H1 (cell line): ENCODE measurements around the gene CEBPB. TPM values are rescaled to one million over a fixed set of nuclear protein-coding genes. Genes with fewer than 3 reads are reported as not detected.
"Not testable (repeated sequence)": the region's sequence is repeated elsewhere in the genome, so short reads cannot be mapped to it uniquely, and the experiment has no call there.

Experiments used
- CTCF ChIA-PET: fragments of 300-600 bp; sonication (Branson Sonifier 250); formaldehyde crosslinking; loops from one replicate; lab custom pipeline; 2021; ENCODE audit not compliant: partially characterized antibody; lab: Charles Lee
- POLR2A ChIA-PET: fragments of 300-600 bp; sonication (Branson Sonifier 250); formaldehyde crosslinking; loops from one replicate; lab custom pipeline; 2021; ENCODE audit warnings: inconsistent platforms; ENCODE audit not compliant: partially characterized antibody; lab: Charles Lee
- DNase-seq, 2 experiments: peaks; one replicate each; pipeline versions ENCODE4 v3.0.0 to v3.0.0-alpha.2; 2010 to 2022; ENCODE audit warnings: low spot score in 2 of 2, low read depth in 1 of 2, mixed read lengths in 1 of 2
- FAIRE-seq: peaks from 2 replicates; lab custom pipeline; 2011; peaks lifted over from hg19 to GRCh38; lab: Jason Lieb, UNC
- H2AFZ ChIP-seq: 2 replicates; pipeline ENCODE4 v1.8.1; 2012; ENCODE audit warnings: low read length, inconsistent platforms
- H2AK5ac ChIP-seq: 2 replicates; pipeline ENCODE4 v1.6.1; 2013; ENCODE audit warnings: low read depth, low read length
- H2BK120ac ChIP-seq: replicated peaks from 2 replicates; pipeline ENCODE3; 2013; ENCODE audit warnings: low read depth, low read length, inconsistent platforms
- H2BK12ac ChIP-seq: 2 replicates; pipeline ENCODE4 v1.6.1; 2013; ENCODE audit warnings: low read depth, low read length
- H2BK15ac ChIP-seq: 2 replicates; pipeline ENCODE4 v1.6.1; 2013; ENCODE audit warnings: low read length
- H2BK20ac ChIP-seq: 2 replicates; pipeline ENCODE4 v1.6.1; 2013; ENCODE audit warnings: low read length
- H2BK5ac ChIP-seq: 2 replicates; pipeline ENCODE4 v1.6.1; 2013; ENCODE audit warnings: low read depth, low read length
- H3K14ac ChIP-seq: 2 replicates; pipeline ENCODE4 v1.6.1; 2013; ENCODE audit warnings: inconsistent platforms; ENCODE audit not compliant: insufficient read length
- H3K18ac ChIP-seq: 2 replicates; pipeline ENCODE4 v1.6.1; 2013; ENCODE audit warnings: low read length; ENCODE audit errors: extremely low read depth
- H3K23ac ChIP-seq: 2 replicates; pipeline ENCODE4 v1.6.1; 2013; ENCODE audit warnings: inconsistent platforms; ENCODE audit not compliant: insufficient read length
- H3K23me2 ChIP-seq: 2 replicates; pipeline ENCODE4 v1.6.1; 2013; ENCODE audit warnings: low read depth, low read length
- H3K27ac ChIP-seq: 2 replicates; pipeline ENCODE4 v1.6.1; 2011; ENCODE audit warnings: low read depth, low read length, inconsistent platforms
- H3K27me3 ChIP-seq, 4 experiments: replicated peaks in 1 of 4; 1 replicate in 1 of 4; 2 replicates in 3 of 4; pipeline versions ENCODE4 v1.6.1 to v1.8.1; 2011 to 2013; ENCODE audit warnings: low read length in 3 of 4, mild to moderate bottlenecking in 3 of 4, inconsistent platforms in 2 of 4, mixed read lengths in 2 of 4, moderate library complexity in 1 of 4; ENCODE audit not compliant: control insufficient read depth in 3 of 4, insufficient read depth in 3 of 4; ENCODE audit errors: extremely low read depth in 1 of 4
- H3K36me3 ChIP-seq, 4 experiments: 2 replicates each; pipeline versions ENCODE4 v1.6.1 to v1.8.1; 2011 to 2013; ENCODE audit warnings: mild to moderate bottlenecking in 4 of 4, low read length in 3 of 4, moderate library complexity in 2 of 4, control low read depth in 1 of 4, inconsistent platforms in 1 of 4; ENCODE audit not compliant: insufficient read depth in 4 of 4, control insufficient read depth in 2 of 4
- H3K4ac ChIP-seq: replicated peaks from 2 replicates; pipeline ENCODE3; 2013; ENCODE audit warnings: low read length, low read depth, mixed read lengths, inconsistent platforms; ENCODE audit not compliant: insufficient read length
- H3K4me1 ChIP-seq, 4 experiments: replicated peaks in 1 of 4; 1 replicate in 1 of 4; 2 replicates in 3 of 4; pipeline versions ENCODE4 v1.6.1 to v1.8.1; 2011 to 2013; ENCODE audit warnings: low read length in 3 of 4, inconsistent platforms in 2 of 4, mixed read lengths in 1 of 4; ENCODE audit not compliant: insufficient read depth in 4 of 4, control insufficient read depth in 3 of 4
- H3K4me2 ChIP-seq, 2 experiments: 2 replicates each; pipeline versions ENCODE4 v1.6.1 to v1.8.1; 2011 to 2013; ENCODE audit warnings: low read depth in 2 of 2, low read length in 2 of 2, control low read depth in 1 of 2, inconsistent platforms in 1 of 2, mild to moderate bottlenecking in 1 of 2; ENCODE audit not compliant: insufficient read depth in 1 of 2
- H3K4me3 ChIP-seq, 4 experiments: fragments of 200-600, 300-600 bp in 1 of 4; sonication (generic), shearing (Covaris generic), sonication (Bioruptor Twin) in 1 of 4; 2 replicates each; pipeline versions ENCODE4 v1.5.1 to v1.8.1; 2011 to 2016; ENCODE audit warnings: low read length in 4 of 4, low read depth in 3 of 4, control low read depth in 2 of 4, inconsistent platforms in 2 of 4, mild to moderate bottlenecking in 2 of 4, mixed read lengths in 1 of 4, moderate library complexity in 1 of 4; ENCODE audit not compliant: insufficient read depth in 2 of 4; ENCODE audit errors: extremely low read depth in 1 of 4
- H3K56ac ChIP-seq: replicated peaks from 2 replicates; pipeline ENCODE3; 2013; ENCODE audit warnings: low read depth, mild to moderate bottlenecking, mixed read lengths, low read length, inconsistent platforms; ENCODE audit not compliant: insufficient read length
- H3K79me1 ChIP-seq: 2 replicates; pipeline ENCODE4 v1.6.1; 2013; ENCODE audit warnings: low read depth, low read length, control low read depth
- H3K79me2 ChIP-seq, 2 experiments: 2 replicates each; pipeline versions ENCODE4 v1.6.1 to v1.8.1; 2012 to 2013; ENCODE audit warnings: low read length in 2 of 2, mild to moderate bottlenecking in 2 of 2, inconsistent platforms in 1 of 2; ENCODE audit not compliant: insufficient read depth in 2 of 2, control insufficient read depth in 1 of 2
- H3K9ac ChIP-seq, 4 experiments: replicated peaks in 1 of 4; 1 replicate in 1 of 4; 2 replicates in 3 of 4; pipeline versions ENCODE4 v1.6.1 to v1.8.1; 2011 to 2013; ENCODE audit warnings: low read depth in 3 of 4, low read length in 3 of 4, control low read depth in 2 of 4, mild to moderate bottlenecking in 2 of 4, moderate library complexity in 2 of 4, inconsistent platforms in 1 of 4; ENCODE audit errors: extremely low read depth in 1 of 4
- H3K9me3 ChIP-seq, 2 experiments: 2 replicates each; pipeline versions ENCODE4 v1.6.1 to v1.8.1; 2012 to 2013; ENCODE audit warnings: mild to moderate bottlenecking in 2 of 2, moderate library complexity in 2 of 2, control low read depth in 1 of 2, inconsistent platforms in 1 of 2, low read depth in 1 of 2, low read length in 1 of 2, mixed read lengths in 1 of 2; ENCODE audit not compliant: insufficient read depth in 2 of 2
- H4K20me1 ChIP-seq, 2 experiments: replicated peaks in 1 of 2; 2 replicates each; pipeline versions ENCODE3 to v1.8.1; 2011 to 2013; ENCODE audit warnings: inconsistent platforms in 2 of 2, low read length in 2 of 2, mild to moderate bottlenecking in 1 of 2; ENCODE audit not compliant: insufficient read depth in 2 of 2, control insufficient read depth in 1 of 2
- H4K5ac ChIP-seq: 2 replicates; pipeline ENCODE4 v1.6.1; 2013; ENCODE audit warnings: low read length, low read depth, mixed read lengths, inconsistent platforms; ENCODE audit not compliant: insufficient read length
- H4K8ac ChIP-seq: 2 replicates; pipeline ENCODE4 v1.8.0; 2013; ENCODE audit warnings: mild to moderate bottlenecking, moderate library complexity, low read length, inconsistent platforms; ENCODE audit not compliant: insufficient read depth; ENCODE audit errors: extremely low read depth
- H4K91ac ChIP-seq: replicated peaks from 2 replicates; pipeline ENCODE3; 2013; ENCODE audit warnings: low read length, mixed read lengths, inconsistent platforms; ENCODE audit not compliant: insufficient read length
- WGBS, 2 experiments: shearing (Covaris generic) in 1 of 2; methylation state at CpG; one replicate each; pipeline versions ENCODE4 v1.1.6 to v1.1.7; 2013 to 2015; ENCODE audit warnings: low lambda C conversion rate in 2 of 2, mixed read lengths in 2 of 2, inconsistent platforms in 1 of 2, low coverage in 1 of 2, missing lambda C conversion rate in 1 of 2; ENCODE audit not compliant: insufficient replicate concordance in 2 of 2, insufficient coverage in 1 of 2, insufficient read length in 1 of 2; ENCODE audit errors: extremely low coverage in 1 of 2, missing lambda C conversion rate in 1 of 2; 5-methylcytosine and 5-hydroxymethylcytosine counted together
- polyA plus RNA-seq, 7 experiments: library from polyadenylated mRNA; depleted of rRNA in 3 of 7; stranded (reverse) in 5 of 7; unstranded in 2 of 7; fragments of >200 nt in 5 of 7; fragments of 200-250 nt in 2 of 7; gene quantifications; 1 replicate in 5 of 7; 2 replicates in 1 of 7; 4 replicates in 1 of 7; pipeline versions ENCODE4 v1.2.1 to v1.2.3, GENCODE V29; 2011 to 2013; ENCODE audit warnings: missing spikeins in 2 of 7, mixed read lengths in 2 of 7
- total RNA-seq: library from RNA; stranded (reverse); fragmentation: NEBNext Ultra II Directional; extraction: Animal tissue kit (Norgen Biotek cat#: 25700); gene quantifications from 2 replicates; pipeline ENCODE4 v1.2.1, GENCODE V29; 2021

CEBPB gene
- total and polyA plus RNA-seq, 2 of the 8 experiments (the other 6 are each of a cell fraction or from before 2014, with no cell fraction given): 7.1 to 24.1 TPM

DNA sequence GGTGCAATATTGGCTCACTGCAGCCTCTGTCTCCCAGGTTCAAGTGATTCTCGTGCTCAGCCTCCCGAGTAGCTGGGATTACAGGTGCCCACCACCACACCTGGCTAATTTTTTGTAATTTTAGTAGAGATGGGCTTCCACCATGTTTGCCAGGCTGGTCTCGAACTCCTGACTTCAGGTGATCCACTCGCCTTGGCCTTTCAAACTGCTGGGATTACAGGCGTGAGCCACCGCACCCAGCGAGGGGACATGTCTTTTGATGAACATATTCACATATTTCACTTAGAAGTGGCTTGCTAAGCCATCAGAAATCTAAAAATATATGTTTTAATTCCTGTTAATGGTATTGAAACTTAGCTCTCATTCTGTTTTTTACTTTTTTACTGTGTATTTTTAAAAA lies 11.1 kb downstream of the CEBPB start:
- H4K5ac ChIP-seq, H3K14ac ChIP-seq, H3K4me2 ChIP-seq, H3K79me2 ChIP-seq, FAIRE-seq, H2BK20ac ChIP-seq, H2AFZ ChIP-seq, H3K27me3 ChIP-seq, H2BK15ac ChIP-seq, H3K36me3 ChIP-seq, H4K20me1 ChIP-seq, H3K9ac ChIP-seq, H3K23me2 ChIP-seq, H2BK5ac ChIP-seq, H2BK12ac ChIP-seq, H3K18ac ChIP-seq, H4K91ac ChIP-seq, H3K4me1 ChIP-seq, DNase-seq, H3K4ac ChIP-seq, H2AK5ac ChIP-seq, H3K79me1 ChIP-seq, H2BK120ac ChIP-seq, H4K8ac ChIP-seq, H3K27ac ChIP-seq, H3K4me3 ChIP-seq, H3K56ac ChIP-seq, H3K23ac ChIP-seq: not testable (repeated sequence)
- POLR2A ChIA-PET: interaction anchor here (1.0 to 4.8 kb wide), 2 partner anchors 8 to 11 kb away, joined by 3 to 25 read pairs; partner anchors contain the start of gene CEBPB
- CTCF ChIA-PET: interaction anchor here (0.6 to 2.6 kb wide), 7 partner anchors 10 to 325 kb away, joined by 3 to 6 read pairs (median 3); partner anchors contain the start of gene CEBPB
- WGBS, 2 experiments: 93% methylated on average over 7 of the region's 7 CpGs; no CpG with 5 or more reads in 1 of the 2 experiments
- peaks cover 2 to 12% of the 10 kb centered on the region in 2 experiments; a peak in 2 of 4 replicates for H3K9me3 ChIP-seq
